D721Med (cell line): ENCODE results near the gene NPM3.

Source experiments
- DNase-seq: peaks from one replicate; pipeline ENCODE4 v3.0.0; 2011; ENCODE audit warnings: low spot score; ENCODE audit not compliant: insufficient read length
- FAIRE-seq: peaks from 2 replicates; lab custom pipeline; 2011; peaks lifted over from hg19 to GRCh38; lab: Jason Lieb, UNC
- TF ChIP-seq, protein P1 (sequence below): IDR thresholded peaks from 2 replicates; pipeline ENCODE4 v1.5.1; 2012; ENCODE audit warnings: mild to moderate bottlenecking, control low read depth; ENCODE audit not compliant: insufficient read depth; ENCODE audit errors: missing control alignments

The NPM3 gene

DNA sequence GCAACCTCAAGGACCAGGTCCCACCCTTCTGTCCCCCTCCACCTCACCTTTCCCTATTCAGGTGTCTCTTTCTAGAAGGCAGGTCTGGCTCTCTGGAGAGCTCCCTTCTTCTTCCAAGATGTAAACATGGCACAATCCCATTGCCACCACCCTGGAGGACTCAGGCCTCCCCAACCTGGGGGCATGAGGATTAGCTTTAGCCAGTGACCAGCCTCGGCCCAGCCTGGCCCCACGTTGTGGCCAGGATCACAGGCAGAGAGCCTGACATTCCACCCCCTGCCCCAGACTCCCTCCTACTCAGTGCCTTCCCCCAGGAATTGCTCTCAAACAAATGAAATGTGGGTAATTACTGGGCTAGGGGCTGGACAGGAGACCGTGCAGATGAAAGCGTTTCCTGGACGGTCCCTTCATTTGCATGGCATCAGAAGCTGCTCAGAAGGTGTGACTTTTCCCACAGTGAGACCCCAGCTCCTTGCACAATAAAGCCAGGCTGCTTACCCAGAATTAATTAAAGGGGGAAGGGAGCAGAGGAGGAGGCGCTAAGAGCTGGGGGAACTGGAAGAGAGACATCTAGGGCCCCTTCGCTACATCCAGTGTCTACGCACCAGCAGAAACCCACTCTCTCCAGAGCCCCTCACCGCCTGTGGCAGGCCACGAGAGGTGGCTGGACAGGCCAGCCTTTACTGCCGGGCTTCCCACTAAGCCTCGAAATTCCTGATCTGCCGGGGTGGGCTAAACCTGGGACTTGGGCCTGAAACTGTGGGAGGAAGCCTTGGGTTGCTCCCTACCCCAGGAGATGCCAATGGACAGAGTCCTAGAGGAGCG, 15.1 kb downstream of the NPM3 start:
- DNase-seq (no peak), FAIRE-seq (no peak)
- TF ChIP-seq, protein P1, sequence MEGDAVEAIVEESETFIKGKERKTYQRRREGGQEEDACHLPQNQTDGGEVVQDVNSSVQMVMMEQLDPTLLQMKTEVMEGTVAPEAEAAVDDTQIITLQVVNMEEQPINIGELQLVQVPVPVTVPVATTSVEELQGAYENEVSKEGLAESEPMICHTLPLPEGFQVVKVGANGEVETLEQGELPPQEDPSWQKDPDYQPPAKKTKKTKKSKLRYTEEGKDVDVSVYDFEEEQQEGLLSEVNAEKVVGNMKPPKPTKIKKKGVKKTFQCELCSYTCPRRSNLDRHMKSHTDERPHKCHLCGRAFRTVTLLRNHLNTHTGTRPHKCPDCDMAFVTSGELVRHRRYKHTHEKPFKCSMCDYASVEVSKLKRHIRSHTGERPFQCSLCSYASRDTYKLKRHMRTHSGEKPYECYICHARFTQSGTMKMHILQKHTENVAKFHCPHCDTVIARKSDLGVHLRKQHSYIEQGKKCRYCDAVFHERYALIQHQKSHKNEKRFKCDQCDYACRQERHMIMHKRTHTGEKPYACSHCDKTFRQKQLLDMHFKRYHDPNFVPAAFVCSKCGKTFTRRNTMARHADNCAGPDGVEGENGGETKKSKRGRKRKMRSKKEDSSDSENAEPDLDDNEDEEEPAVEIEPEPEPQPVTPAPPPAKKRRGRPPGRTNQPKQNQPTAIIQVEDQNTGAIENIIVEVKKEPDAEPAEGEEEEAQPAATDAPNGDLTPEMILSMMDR = no peak

DNA sequence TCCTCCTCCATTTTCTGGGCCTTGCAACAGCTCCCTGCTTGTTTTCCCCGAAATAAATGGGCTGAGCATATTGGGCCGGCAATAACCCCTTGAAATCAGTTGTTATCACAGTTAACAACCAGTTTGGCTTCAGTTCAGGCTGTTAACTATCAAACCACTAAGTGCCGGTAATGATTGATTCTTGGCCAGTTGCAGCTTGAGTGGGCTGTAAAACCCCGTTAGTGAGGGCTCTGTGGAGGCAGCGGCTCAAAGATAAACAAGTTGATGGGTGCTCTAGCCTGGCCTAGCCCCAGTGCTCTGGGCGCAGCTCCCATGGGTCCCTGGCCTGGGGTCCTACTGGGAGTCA, 15.7 kb downstream of the NPM3 start:
- DNase-seq (no peak), FAIRE-seq (no peak)
- TF ChIP-seq, protein P1 = no peak

DNA sequence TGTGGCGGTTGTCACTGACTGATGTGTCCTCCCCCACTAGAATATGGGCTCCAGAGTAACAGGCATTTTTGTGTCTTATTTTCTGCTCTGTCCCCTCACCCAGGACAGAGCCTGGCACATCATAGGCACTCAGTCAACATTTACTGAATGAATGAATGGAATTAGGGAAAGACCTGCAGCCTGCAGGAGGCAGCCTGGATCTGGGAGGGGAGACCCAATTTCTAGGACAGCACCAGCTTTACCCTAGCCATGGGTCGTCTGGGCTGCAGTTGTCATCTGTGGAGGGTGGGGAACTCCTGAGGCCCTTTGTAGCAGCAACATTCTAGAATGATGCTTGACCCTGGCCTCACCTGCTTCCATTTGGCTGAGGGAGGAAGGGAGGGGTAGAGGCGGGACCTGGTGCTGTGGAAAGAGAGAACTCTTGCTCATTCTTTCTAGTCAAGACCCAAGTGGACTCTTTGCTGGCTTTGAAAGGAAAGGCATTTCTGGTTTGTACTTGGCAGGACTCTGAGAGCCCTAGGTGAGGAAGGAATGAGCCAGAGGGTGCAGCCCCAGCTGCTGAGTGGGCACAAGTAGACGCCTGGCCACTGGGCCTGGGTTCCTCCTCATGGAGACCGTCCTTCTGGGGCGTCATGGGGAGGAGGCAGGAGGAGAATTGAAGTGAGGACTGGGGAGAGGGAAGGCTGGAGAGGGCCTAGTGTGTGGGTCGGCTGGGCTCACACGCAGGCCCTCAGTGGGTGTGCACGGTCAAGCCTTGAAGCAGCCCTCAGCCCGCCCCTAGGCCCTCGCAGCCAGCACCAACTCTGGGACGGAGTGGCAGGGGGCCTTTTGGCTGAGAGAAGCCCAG, 16.3 kb downstream of the NPM3 start:
- TF ChIP-seq, protein P1 = no peak
- no peak for DNase-seq
- FAIRE-seq = no peak

DNA sequence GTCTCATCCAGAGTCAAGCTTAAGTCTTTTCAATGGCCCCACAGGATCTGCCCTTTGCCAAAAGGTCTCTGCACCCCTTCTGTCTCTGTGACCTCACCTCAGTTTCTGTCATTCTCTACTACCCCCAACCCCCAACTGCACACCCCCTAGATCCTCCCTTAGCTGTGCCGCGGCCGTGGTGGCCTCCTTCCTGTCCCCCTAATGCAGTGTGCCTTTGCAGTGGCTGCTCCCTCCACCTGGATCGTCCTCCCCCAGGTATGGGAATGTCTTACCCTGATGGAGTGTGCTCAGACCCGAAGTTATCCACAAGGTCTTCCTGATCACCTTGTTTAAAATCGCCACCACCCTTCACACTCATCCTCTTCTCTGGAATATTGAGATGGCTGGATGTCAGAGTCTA, 16.9 kb downstream of the NPM3 start:
- FAIRE-seq (no peak), DNase-seq (no peak)
- TF ChIP-seq, protein P1 = no peak

DNA sequence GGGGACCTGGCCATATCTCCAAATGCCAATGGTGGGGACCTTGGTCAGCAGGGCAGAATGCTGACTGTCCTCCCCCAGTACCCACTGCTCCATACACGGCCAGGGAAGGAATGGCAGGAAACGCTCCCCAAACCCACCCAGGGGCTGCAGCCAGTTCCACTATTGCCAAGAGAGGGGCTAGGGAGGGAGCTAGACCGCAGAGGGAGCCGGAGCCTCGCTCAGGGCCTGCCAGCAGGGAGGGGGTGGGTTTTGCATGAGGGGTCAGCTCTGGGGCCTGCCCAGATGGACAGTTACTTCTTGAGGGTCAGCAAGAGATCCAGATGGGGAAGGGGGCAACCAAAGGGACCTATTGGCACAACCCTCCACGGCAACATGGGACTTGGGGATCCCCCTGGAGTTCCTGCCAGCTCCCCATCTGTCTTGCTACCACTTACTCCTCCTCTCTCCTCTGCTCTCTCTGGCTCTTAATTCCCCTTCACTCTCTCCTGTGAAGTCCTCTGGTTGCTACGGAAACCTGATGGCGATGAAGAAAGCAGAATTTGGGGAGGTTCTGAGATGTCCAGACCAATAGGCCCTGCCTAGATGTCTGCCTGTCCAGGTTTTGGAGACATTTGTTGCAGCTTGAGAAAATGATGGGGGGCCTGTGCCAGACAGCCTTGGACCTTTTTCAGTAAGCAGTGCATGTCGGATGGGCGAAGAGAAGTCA, 20.0 kb downstream of the NPM3 start:
- FAIRE-seq (no peak), DNase-seq (no peak)
- TF ChIP-seq, protein P1 = no peak

DNA sequence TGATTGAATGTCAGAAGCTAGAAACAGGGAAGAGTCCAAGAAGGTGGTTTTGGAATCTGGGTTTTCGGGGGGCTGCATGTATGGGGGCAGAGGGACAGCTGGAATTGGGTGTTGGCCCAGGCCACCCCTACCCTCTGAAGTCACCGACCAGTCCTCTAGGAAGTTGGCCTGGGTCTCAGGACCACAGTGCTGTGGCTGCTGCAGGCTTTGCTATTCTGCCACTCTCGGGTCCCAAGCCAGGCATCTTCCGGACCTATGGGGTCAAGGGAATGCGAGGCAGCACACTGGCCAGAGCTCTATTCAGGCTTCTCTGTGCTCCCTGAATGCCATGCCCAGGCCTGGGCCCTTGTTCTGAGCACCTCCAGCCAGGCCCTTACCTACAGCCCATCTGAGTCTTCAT, 20.5 kb downstream of the NPM3 start:
- FAIRE-seq = no peak
- TF ChIP-seq, protein P1 = no peak
- no peak for DNase-seq
